Astrocyte (in vitro differentiated cells and primary cell): ENCODE results near the gene ETV6.

Experiments used
- EZH2 ChIP-seq: IDR thresholded peaks from 2 replicates; pipeline ENCODE4 v1.6.1; 2012; ENCODE audit warnings: mild to moderate bottlenecking, low read length, inconsistent platforms; ENCODE audit not compliant: insufficient read depth
- TF ChIP-seq, protein P1 (sequence below): IDR thresholded peaks from 2 replicates; pipeline ENCODE4 v1.5.1; 2011; ENCODE audit warnings: low read depth, mild to moderate bottlenecking, inconsistent platforms, low read length, moderate library complexity; ENCODE audit not compliant: insufficient read depth

DNA sequence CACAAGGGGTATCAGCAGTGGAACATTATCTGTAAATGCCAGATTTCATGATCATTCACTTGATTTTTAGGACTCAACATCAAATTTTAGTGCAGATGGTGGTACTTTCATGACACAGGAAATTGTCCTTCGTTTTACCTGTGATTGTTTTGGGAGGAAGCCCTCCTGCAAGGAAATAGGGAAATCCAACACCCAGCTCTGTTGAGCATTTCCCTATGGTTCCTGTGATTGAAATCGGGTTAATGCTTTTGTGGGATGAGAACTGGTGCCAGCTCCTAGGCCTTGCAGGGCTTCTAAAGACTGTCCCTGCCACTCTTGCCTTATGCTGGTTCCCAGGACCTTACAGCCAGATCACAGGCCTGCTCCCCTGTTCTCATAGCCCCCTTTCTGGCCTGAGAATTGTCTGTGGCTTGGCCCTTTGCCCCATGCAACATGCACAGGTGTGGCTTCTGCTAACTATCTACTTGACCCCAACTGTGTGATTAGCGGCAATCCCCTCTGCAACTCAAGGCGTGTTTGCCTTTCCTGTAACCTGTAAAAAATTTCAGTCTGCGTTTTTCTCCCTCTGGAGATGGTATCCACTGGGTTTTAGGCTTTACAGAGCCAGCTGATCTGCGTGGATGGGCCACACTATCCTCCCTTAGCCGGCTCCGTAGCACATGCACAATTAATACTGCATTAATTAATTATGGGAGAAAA, 112.5 kb downstream of the ETV6 start:
- TF ChIP-seq, protein P1, sequence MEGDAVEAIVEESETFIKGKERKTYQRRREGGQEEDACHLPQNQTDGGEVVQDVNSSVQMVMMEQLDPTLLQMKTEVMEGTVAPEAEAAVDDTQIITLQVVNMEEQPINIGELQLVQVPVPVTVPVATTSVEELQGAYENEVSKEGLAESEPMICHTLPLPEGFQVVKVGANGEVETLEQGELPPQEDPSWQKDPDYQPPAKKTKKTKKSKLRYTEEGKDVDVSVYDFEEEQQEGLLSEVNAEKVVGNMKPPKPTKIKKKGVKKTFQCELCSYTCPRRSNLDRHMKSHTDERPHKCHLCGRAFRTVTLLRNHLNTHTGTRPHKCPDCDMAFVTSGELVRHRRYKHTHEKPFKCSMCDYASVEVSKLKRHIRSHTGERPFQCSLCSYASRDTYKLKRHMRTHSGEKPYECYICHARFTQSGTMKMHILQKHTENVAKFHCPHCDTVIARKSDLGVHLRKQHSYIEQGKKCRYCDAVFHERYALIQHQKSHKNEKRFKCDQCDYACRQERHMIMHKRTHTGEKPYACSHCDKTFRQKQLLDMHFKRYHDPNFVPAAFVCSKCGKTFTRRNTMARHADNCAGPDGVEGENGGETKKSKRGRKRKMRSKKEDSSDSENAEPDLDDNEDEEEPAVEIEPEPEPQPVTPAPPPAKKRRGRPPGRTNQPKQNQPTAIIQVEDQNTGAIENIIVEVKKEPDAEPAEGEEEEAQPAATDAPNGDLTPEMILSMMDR = no peak
- TF ChIP-seq EZH2 = no peak
